ENCODE data around the gene GNPTG.
A peak's percentile ranks its signal among the peaks of the same experiment; 100 is the strongest.
"Not testable (repeated sequence)": the region's sequence is repeated elsewhere in the genome, so short reads cannot be mapped to it uniquely, and the experiment has no call there.

Gene GNPTG

GRCh38 chr16:1326391-1326790, 25.3 kb upstream of the GNPTG start:
- Histone ChIP-seq H3K36me3 (peaks cover 36% of the 10 kb centered on the region), H3K27ac (no peak overlapping the region), H3K9me3 (ENCODE audit: severe bottlenecking) (peaks cover 7% of the 10 kb centered on the region), H3K27me3 (ENCODE audit: insufficient read depth, low read depth, severe bottlenecking) (peaks cover 5% of the 10 kb centered on the region), H3K4me3 (ENCODE audit: low read depth, low read length) (no peak overlapping the region)
- no peak for DNase-seq
- no peak for TF ChIP-seq CTCF (IDR thresholded peaks at IDR 0.05; ENCODE audit: low read depth, low read length)

- Histone ChIP-seq H3K36me3 (peaks cover 32% of the 10 kb centered on the region), H3K9me3 (ENCODE audit: severe bottlenecking) (peaks cover 9% of the 10 kb centered on the region), H3K27me3 (ENCODE audit: insufficient read depth, low read depth, severe bottlenecking) (peaks cover 12% of the 10 kb centered on the region), H3K4me3 (ENCODE audit: low read depth, low read length) (no peak overlapping the region), H3K27ac (no peak overlapping the region)
- DNase-seq: no peak
- no peak for TF ChIP-seq CTCF (IDR thresholded peaks at IDR 0.05; ENCODE audit: low read depth, low read length)
Measured at GRCh38 chr16:1326946-1327618, 24.6 kb upstream of the GNPTG start.

- H3K9me3 ChIP-seq (ENCODE audit: severe bottlenecking): peaks cover 9% of the 10 kb centered on the region
- H3K27ac ChIP-seq: no peak overlapping the region
- H3K4me3 ChIP-seq (ENCODE audit: low read depth, low read length): no peak overlapping the region
- no peak for DNase-seq
- peaks cover 28% of the 10 kb centered on the region for H3K36me3 ChIP-seq
- TF ChIP-seq CTCF (IDR thresholded peaks at IDR 0.05; ENCODE audit: low read depth, low read length): no peak
- H3K27me3 ChIP-seq (ENCODE audit: insufficient read depth, low read depth, severe bottlenecking): peaks cover 17% of the 10 kb centered on the region
Measured at GRCh38 chr16:1327619-1327947, 24.1 kb upstream of the GNPTG start.

GRCh38 chr16:1328136-1328535, 23.6 kb upstream of the GNPTG start:
- Histone ChIP-seq H3K36me3 (peaks cover 24% of the 10 kb centered on the region), H3K27me3 (ENCODE audit: insufficient read depth, low read depth, severe bottlenecking) (peaks cover 23% of the 10 kb centered on the region)
- H3K9me3 ChIP-seq (ENCODE audit: severe bottlenecking); DNase-seq; H3K27ac ChIP-seq; H3K4me3 ChIP-seq (ENCODE audit: low read depth, low read length): not testable (repeated sequence)

GRCh38 chr16:1328961-1329360, 22.8 kb upstream of the GNPTG start:
- H3K9me3 ChIP-seq (ENCODE audit: severe bottlenecking); H3K4me3 ChIP-seq (ENCODE audit: low read depth, low read length); H3K27ac ChIP-seq; DNase-seq: not testable (repeated sequence)
- Histone ChIP-seq H3K27me3 (ENCODE audit: insufficient read depth, low read depth, severe bottlenecking) (peaks cover 29% of the 10 kb centered on the region), H3K36me3 (peaks cover 16% of the 10 kb centered on the region)

GRCh38 chr16:1330260-1330914, 21.3 kb upstream of the GNPTG start:
- Histone ChIP-seq H3K27me3 (ENCODE audit: insufficient read depth, low read depth, severe bottlenecking) (peaks cover 43% of the 10 kb centered on the region), H3K27ac (no peak overlapping the region), H3K9me3 (ENCODE audit: severe bottlenecking) (peaks cover 9% of the 10 kb centered on the region), H3K36me3 (peaks cover 2% of the 10 kb centered on the region), H3K4me3 (ENCODE audit: low read depth, low read length) (no peak overlapping the region)
- no peak for DNase-seq
- TF ChIP-seq CTCF (IDR thresholded peaks at IDR 0.05; ENCODE audit: low read depth, low read length): peak; percentile 75

Data from WERI-Rb-1 (cell line).